Hepatocyte (in vitro differentiated cells): Measurements from ENCODE around the gene PDZD7. TPM values are rescaled to one million over a fixed set of nuclear protein-coding genes. Genes with fewer than 3 reads are reported as not detected.
A peak's percentile ranks its signal among the peaks of the same experiment; 100 is the strongest.

Source experiments
- DNase-seq: peaks from one replicate; pipeline ENCODE4 v3.0.0-alpha.2; 2016; ENCODE audit warnings: low spot score
- H2AFZ ChIP-seq: fragments of 200-600 bp; sonication (generic); 2 replicates; pipeline ENCODE4 v1.6.0; 2016; ENCODE audit warnings: antibody characterized with exemption, mild to moderate bottlenecking
- H3K27ac ChIP-seq: fragments of 200-600 bp; sonication (generic); 2 replicates; pipeline ENCODE4 v1.5.1; 2016; ENCODE audit warnings: mild to moderate bottlenecking
- H3K27me3 ChIP-seq: fragments of 200-600 bp; sonication (generic); 2 replicates; pipeline ENCODE4 v1.6.1; 2016
- H3K36me3 ChIP-seq: fragments of 200-600 bp; sonication (generic); replicated peaks from 2 replicates; pipeline ENCODE4 v1.5.1; 2016; ENCODE audit warnings: low read depth; ENCODE audit not compliant: insufficient read depth
- H3K4me1 ChIP-seq: fragments of 200-600 bp; sonication (generic); 2 replicates; pipeline ENCODE4 v1.5.1; 2016; ENCODE audit warnings: mild to moderate bottlenecking, moderate library complexity; ENCODE audit not compliant: insufficient read depth
- H3K4me2 ChIP-seq: fragments of 200-600 bp; sonication (generic); 2 replicates; pipeline ENCODE4 v1.6.0; 2016
- H3K4me3 ChIP-seq: fragments of 200-600 bp; sonication (generic); 2 replicates; pipeline ENCODE4 v1.5.1; 2016; ENCODE audit warnings: mild to moderate bottlenecking
- H3K79me2 ChIP-seq: fragments of 200-600 bp; sonication (generic); 2 replicates; pipeline ENCODE4 v1.6.0; 2017; ENCODE audit warnings: mild to moderate bottlenecking
- H3K9me2 ChIP-seq: fragments of 200-600 bp; sonication (generic); replicated peaks from 2 replicates; pipeline ENCODE4 v1.6.0; 2017; ENCODE audit warnings: mild to moderate bottlenecking; ENCODE audit not compliant: insufficient read depth
- H3K9me3 ChIP-seq: fragments of 200-600 bp; sonication (generic); 2 replicates; pipeline ENCODE4 v1.5.1; 2016; ENCODE audit warnings: low read depth, mild to moderate bottlenecking
- H4K20me1 ChIP-seq: fragments of 200-600 bp; sonication (generic); 2 replicates; pipeline ENCODE4 v1.6.0; 2016; ENCODE audit warnings: mild to moderate bottlenecking; ENCODE audit not compliant: insufficient read depth, poor library complexity, severe bottlenecking
- CTCF ChIP-seq: fragments of 200-600 bp; sonication (generic); IDR thresholded peaks from 2 replicates; pipeline ENCODE4 v1.5.1; 2016; ENCODE audit warnings: antibody characterized with exemption, mild to moderate bottlenecking; ENCODE audit not compliant: poor library complexity
- EZH2 ChIP-seq: fragments of 200-600 bp; sonication (generic); IDR thresholded peaks from 2 replicates; pipeline ENCODE4 v1.6.1; 2016; ENCODE audit warnings: antibody characterized with exemption, mild to moderate bottlenecking, borderline replicate concordance
- EZH2phosphoT487 ChIP-seq: fragments of 200-600 bp; sonication (generic); IDR thresholded peaks from one replicate; pipeline ENCODE4 v1.6.1; 2018; ENCODE audit warnings: antibody characterized with exemption, mild to moderate bottlenecking, low read depth, moderate library complexity; ENCODE audit not compliant: unreplicated experiment, severe bottlenecking
- WGBS: methylation state at CpG from one replicate; pipeline ENCODE4 v1.1.6; 2016; ENCODE audit warnings: low lambda C conversion rate; ENCODE audit errors: missing lambda C conversion rate; 5-methylcytosine and 5-hydroxymethylcytosine counted together
- polyA plus RNA-seq: library from polyadenylated mRNA; unstranded; fragments of >200 nt; fragmentation: Nextera tagmentation; extraction: Ambion mirVana; gene quantifications from 2 replicates; pipeline ENCODE4 v1.2.1, GENCODE V29; 2016
- total RNA-seq: library from RNA; depleted of rRNA; stranded (reverse); fragments of >200 nt; gene quantifications from 2 replicates; pipeline ENCODE4 v1.2.3, GENCODE V29; 2014

The PDZD7 gene
- total and polyA plus RNA-seq, 2 experiments from 2014 or later: 6.0 to 8.4 TPM

- no peak for DNase-seq
- Histone ChIP-seq H3K36me3 (no peaks in the 10 kb centered on the region), H3K4me1 (peaks cover 45% of the 10 kb centered on the region), H3K9me2 (no peaks in the 10 kb centered on the region), H3K79me2 (peaks cover 16% of the 10 kb centered on the region), H3K27ac (peak overlapping the region; percentile 99), H3K27me3 (no peaks in the 10 kb centered on the region), H2AFZ (no peak overlapping the region), H4K20me1 (no peaks in the 10 kb centered on the region), H3K4me2 (peak overlapping the region; percentile 94), H3K9me3 (no peaks in the 10 kb centered on the region), H3K4me3 (no peak overlapping the region)
- WGBS: 16% methylated on average over 18 of the region's 25 CpGs
- TF ChIP-seq CTCF (no peak), EZH2 (no peak), EZH2phosphoT487 (no peak)
Measured at GRCh38 chr10:101030496-101031127, 317 bp downstream of the PDZD7 start.

GRCh38 chr10:101029520-101030295, 1.2 kb downstream of the PDZD7 start:
- no peaks in the 10 kb centered on the region for H3K27me3 ChIP-seq
- H3K9me2 ChIP-seq: no peaks in the 10 kb centered on the region
- peaks cover 11% of the 10 kb centered on the region for H3K79me2 ChIP-seq
- no peak for DNase-seq
- peak overlapping the region; percentile 94 for H3K4me2 ChIP-seq
- H4K20me1 ChIP-seq: no peaks in the 10 kb centered on the region
- no peaks in the 10 kb centered on the region for H3K9me3 ChIP-seq
- no peak overlapping the region for H3K27ac ChIP-seq
- TF ChIP-seq EZH2phosphoT487 (no peak), EZH2 (no peak), CTCF (no peak)
- no peak overlapping the region for H2AFZ ChIP-seq
- 73% methylated on average over 27 of the region's 27 CpGs for WGBS
- peaks cover 38% of the 10 kb centered on the region for H3K4me1 ChIP-seq
- no peak overlapping the region for H3K4me3 ChIP-seq
- H3K36me3 ChIP-seq: no peaks in the 10 kb centered on the region

- no peak overlapping the region for H2AFZ ChIP-seq
- H3K9me3 ChIP-seq: no peaks in the 10 kb centered on the region
- H3K4me3 ChIP-seq: no peak overlapping the region
- no peak overlapping the region for H3K27ac ChIP-seq
- no peaks in the 10 kb centered on the region for H3K36me3 ChIP-seq
- WGBS: 90% methylated on average over 7 of the region's 7 CpGs
- no peaks in the 10 kb centered on the region for H4K20me1 ChIP-seq
- no peak overlapping the region for H3K4me2 ChIP-seq
- H3K27me3 ChIP-seq: no peaks in the 10 kb centered on the region
- no peak for DNase-seq
- no peak for TF ChIP-seq EZH2
- no peak for TF ChIP-seq EZH2phosphoT487
- TF ChIP-seq CTCF: no peak
- H3K4me1 ChIP-seq: peaks cover 32% of the 10 kb centered on the region
- H3K79me2 ChIP-seq: peaks cover 7% of the 10 kb centered on the region
- H3K9me2 ChIP-seq: no peaks in the 10 kb centered on the region
Measured at GRCh38 chr10:101028446-101029337, 2.2 kb downstream of the PDZD7 start.
